Fibroblast of lung (primary cell): ENCODE results near the gene FHIT. TPM values are rescaled to one million over a fixed set of nuclear protein-coding genes. Genes with fewer than 3 reads are reported as not detected.

ENCODE experiments used
- DNase-seq, 2 donors: peaks; one replicate each; pipeline versions ENCODE4 v3.0.0 to v3.0.0-alpha.2; 2010; ENCODE audit warnings: low read depth in 2 of 2
- H2AFZ ChIP-seq: 2 replicates; pipeline ENCODE4 v1.5.1; 2012; ENCODE audit warnings: low read length, control low read depth, inconsistent platforms
- H3K27ac ChIP-seq: 2 replicates; pipeline ENCODE4 v1.5.1; 2011; ENCODE audit warnings: low read length, control low read depth; ENCODE audit not compliant: insufficient read depth
- H3K27me3 ChIP-seq: 2 replicates; pipeline ENCODE4 v1.5.1; 2011; ENCODE audit warnings: mild to moderate bottlenecking, low read length; ENCODE audit not compliant: control insufficient read depth, insufficient read depth
- H3K36me3 ChIP-seq: 2 replicates; pipeline ENCODE4 v1.5.1; 2011; ENCODE audit warnings: low read length; ENCODE audit not compliant: control insufficient read depth, insufficient read depth
- H3K4me1 ChIP-seq: 2 replicates; pipeline ENCODE4 v1.5.1; 2011; ENCODE audit warnings: low read length; ENCODE audit not compliant: control insufficient read depth, insufficient read depth; ENCODE audit errors: extremely low read depth
- H3K4me2 ChIP-seq: 2 replicates; pipeline ENCODE4 v1.5.1; 2011; ENCODE audit warnings: low read length, control low read depth; ENCODE audit not compliant: insufficient read depth; ENCODE audit errors: extremely low read depth
- H3K4me3 ChIP-seq, 4 experiments: fragments of 200-600 bp in 1 of 4; sonication (generic) in 1 of 4; replicated peaks in 1 of 4; 2 replicates each; pipeline ENCODE4 v1.5.1; 2011 to 2016; ENCODE audit warnings: low read length in 4 of 4, low read depth in 3 of 4, mild to moderate bottlenecking in 3 of 4, control low read depth in 2 of 4, inconsistent platforms in 1 of 4, mixed read lengths in 1 of 4; ENCODE audit not compliant: insufficient read depth in 1 of 4; ENCODE audit errors: control extremely low read depth in 1 of 4
- H3K79me2 ChIP-seq: 2 replicates; pipeline ENCODE4 v1.5.1; 2012; ENCODE audit warnings: mild to moderate bottlenecking, low read length, inconsistent platforms; ENCODE audit not compliant: control insufficient read depth, insufficient read depth
- H3K9ac ChIP-seq: 2 replicates; pipeline ENCODE4 v1.5.1; 2011; ENCODE audit warnings: mild to moderate bottlenecking, low read length, control low read depth; ENCODE audit not compliant: insufficient read depth
- H3K9me3 ChIP-seq: 2 replicates; pipeline ENCODE4 v1.5.1; 2012; ENCODE audit warnings: low read depth, low read length; ENCODE audit not compliant: control insufficient read depth, insufficient read depth
- H4K20me1 ChIP-seq: 2 replicates; pipeline ENCODE4 v1.5.1; 2011; ENCODE audit warnings: low read length; ENCODE audit not compliant: control insufficient read depth, insufficient read depth; ENCODE audit errors: extremely low read depth
- EZH2 ChIP-seq: IDR thresholded peaks from 2 replicates; pipeline ENCODE4 v1.5.1; 2012; ENCODE audit warnings: low read length, control low read depth, mild to moderate bottlenecking; ENCODE audit errors: missing control alignments
- polyA plus RNA-seq, 2 donors: library from polyadenylated mRNA; depleted of rRNA in 1 of 2; stranded (reverse) in 1 of 2; unstranded in 1 of 2; fragments of >200 nt; gene quantifications; 2 replicates each; pipeline ENCODE4 v1.2.1, GENCODE V29; 2011 to 2012; ENCODE audit warnings: missing spikeins in 1 of 2
- total RNA-seq: library from RNA; depleted of rRNA; stranded (reverse); fragments of >200 nt; gene quantifications from 2 replicates; pipeline ENCODE4 v1.2.1, GENCODE V29; 2014
- TF ChIP-seq, protein P1 (sequence below), 2 donors: IDR thresholded peaks in 1 of 2; conservative IDR thresholded peaks in 1 of 2; 1 replicate in 1 of 2; 2 replicates in 1 of 2; pipeline ENCODE4 v1.5.1; 2011 to 2012; ENCODE audit warnings: low read length in 2 of 2, control low read depth in 1 of 2, inconsistent platforms in 1 of 2, low read depth in 1 of 2, mild to moderate bottlenecking in 1 of 2

The FHIT gene
- total and polyA plus RNA-seq, 2 donors (not counting 1 experiment from before 2014, with no cell fraction given) = 0.79 to 2.1 TPM

DNA sequence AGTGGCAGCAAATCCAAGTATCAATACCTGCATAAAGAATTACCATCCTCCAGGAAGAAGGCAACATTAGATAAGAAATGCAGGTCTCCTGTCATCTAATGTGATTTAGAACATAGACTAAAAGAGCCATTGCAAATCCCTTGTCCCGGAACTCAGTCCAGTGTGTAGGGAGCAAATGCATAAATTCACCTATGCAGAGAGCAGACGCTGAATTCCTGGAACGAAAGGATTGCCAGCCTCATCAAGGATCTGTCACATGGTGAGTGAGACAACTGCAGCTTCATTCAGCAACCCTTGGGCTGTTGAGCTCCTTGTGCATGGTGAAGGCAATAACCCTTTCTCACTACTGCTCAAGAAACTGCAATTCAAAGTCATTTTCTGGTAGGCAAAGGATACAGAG, 1504.7 kb downstream of the FHIT start:
- H4K20me1 ChIP-seq = no peaks in the 10 kb centered on the region
- H3K4me3 ChIP-seq = no peak overlapping the region
- H2AFZ ChIP-seq = no peak overlapping the region
- H3K9ac ChIP-seq = no peak overlapping the region
- H3K79me2 ChIP-seq = no peaks in the 10 kb centered on the region
- no peak overlapping the region for H3K27ac ChIP-seq
- H3K9me3 ChIP-seq = no peaks in the 10 kb centered on the region
- H3K36me3 ChIP-seq = no peaks in the 10 kb centered on the region
- no peak overlapping the region for H3K4me2 ChIP-seq
- DNase-seq = no peak
- H3K4me1 ChIP-seq = no peaks in the 10 kb centered on the region
- H3K27me3 ChIP-seq = no peaks in the 10 kb centered on the region
- TF ChIP-seq EZH2 = no peak
- TF ChIP-seq, protein P1, sequence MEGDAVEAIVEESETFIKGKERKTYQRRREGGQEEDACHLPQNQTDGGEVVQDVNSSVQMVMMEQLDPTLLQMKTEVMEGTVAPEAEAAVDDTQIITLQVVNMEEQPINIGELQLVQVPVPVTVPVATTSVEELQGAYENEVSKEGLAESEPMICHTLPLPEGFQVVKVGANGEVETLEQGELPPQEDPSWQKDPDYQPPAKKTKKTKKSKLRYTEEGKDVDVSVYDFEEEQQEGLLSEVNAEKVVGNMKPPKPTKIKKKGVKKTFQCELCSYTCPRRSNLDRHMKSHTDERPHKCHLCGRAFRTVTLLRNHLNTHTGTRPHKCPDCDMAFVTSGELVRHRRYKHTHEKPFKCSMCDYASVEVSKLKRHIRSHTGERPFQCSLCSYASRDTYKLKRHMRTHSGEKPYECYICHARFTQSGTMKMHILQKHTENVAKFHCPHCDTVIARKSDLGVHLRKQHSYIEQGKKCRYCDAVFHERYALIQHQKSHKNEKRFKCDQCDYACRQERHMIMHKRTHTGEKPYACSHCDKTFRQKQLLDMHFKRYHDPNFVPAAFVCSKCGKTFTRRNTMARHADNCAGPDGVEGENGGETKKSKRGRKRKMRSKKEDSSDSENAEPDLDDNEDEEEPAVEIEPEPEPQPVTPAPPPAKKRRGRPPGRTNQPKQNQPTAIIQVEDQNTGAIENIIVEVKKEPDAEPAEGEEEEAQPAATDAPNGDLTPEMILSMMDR (conservative IDR thresholded peaks at IDR 0.05 in 1 of 2, IDR thresholded peaks at IDR 0.05 in 1 of 2; ENCODE audit: low read depth in 1 of 2, low read length in 2 of 2) = no peak

DNA sequence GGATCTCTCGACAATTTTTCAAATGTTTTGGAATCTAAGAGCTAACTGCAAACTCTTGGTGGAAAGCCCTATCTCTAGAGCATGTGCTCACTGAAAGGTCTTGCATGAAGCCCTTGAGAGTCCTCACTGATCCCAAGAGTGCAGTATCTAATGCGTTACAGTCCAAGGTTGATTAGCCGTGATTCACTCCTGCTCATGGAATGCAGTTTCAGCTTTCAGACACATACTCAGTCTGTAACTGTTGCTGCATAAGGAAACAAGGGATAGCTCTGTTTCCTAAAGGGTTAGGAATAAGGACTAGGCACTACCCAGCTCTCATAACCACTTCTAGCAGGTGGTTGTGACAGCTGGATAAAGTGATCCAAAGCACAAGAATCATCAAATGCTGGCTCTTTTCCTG, 1514.0 kb downstream of the FHIT start:
- Histone ChIP-seq H3K9me3 (no peaks in the 10 kb centered on the region), H3K4me2 (no peak overlapping the region), H3K27me3 (no peaks in the 10 kb centered on the region), H3K4me1 (no peaks in the 10 kb centered on the region), H3K79me2 (no peaks in the 10 kb centered on the region), H4K20me1 (no peaks in the 10 kb centered on the region), H3K4me3 (no peak overlapping the region), H3K27ac (no peak overlapping the region), H3K36me3 (no peaks in the 10 kb centered on the region), H2AFZ (no peak overlapping the region), H3K9ac (no peak overlapping the region)
- TF ChIP-seq EZH2 = no peak
- TF ChIP-seq, protein P1 (conservative IDR thresholded peaks at IDR 0.05 in 1 of 2, IDR thresholded peaks at IDR 0.05 in 1 of 2; ENCODE audit: low read depth in 1 of 2, low read length in 2 of 2) = no peak
- DNase-seq = peak in 1 of 2 donors; percentile 13

DNA sequence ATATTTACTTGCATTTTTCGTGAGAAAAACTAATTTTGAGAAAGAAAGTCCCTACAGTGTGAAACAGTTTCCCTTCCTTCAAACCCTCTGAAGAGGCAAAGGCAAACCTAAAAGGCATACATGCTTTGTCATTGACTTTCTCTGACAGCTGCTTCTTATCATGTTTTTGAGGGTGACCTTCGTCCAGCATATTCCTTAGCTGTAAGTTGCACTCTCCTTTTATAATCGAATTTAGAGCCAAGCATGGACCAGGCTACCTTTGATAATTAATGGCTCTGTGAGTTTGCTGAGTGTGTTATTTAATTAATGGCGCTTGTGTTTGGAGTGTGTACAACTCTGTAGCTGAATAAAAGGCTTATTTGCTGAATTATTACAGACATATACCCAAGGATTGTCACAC, 1517.2 kb downstream of the FHIT start:
- Histone ChIP-seq H2AFZ (no peak overlapping the region), H3K9ac (no peak overlapping the region), H3K27me3 (no peaks in the 10 kb centered on the region), H3K4me3 (no peak overlapping the region), H3K4me1 (no peaks in the 10 kb centered on the region), H3K4me2 (no peak overlapping the region), H3K36me3 (no peaks in the 10 kb centered on the region), H3K79me2 (no peaks in the 10 kb centered on the region), H4K20me1 (no peaks in the 10 kb centered on the region), H3K27ac (no peak overlapping the region), H3K9me3 (no peaks in the 10 kb centered on the region)
- DNase-seq = no peak
- TF ChIP-seq, protein P1 (conservative IDR thresholded peaks at IDR 0.05 in 1 of 2, IDR thresholded peaks at IDR 0.05 in 1 of 2; ENCODE audit: low read depth in 1 of 2, low read length in 2 of 2) = no peak
- no peak for TF ChIP-seq EZH2
